HCT116 (cell line): ENCODE results near the gene TMCO1. TPM values are rescaled to one million over a fixed set of nuclear protein-coding genes. Genes with fewer than 3 reads are reported as not detected.

Experiments used
- ATAC-seq: fragments of 200-7000 bp; cut with Tn5 transposase; 2 replicates; pipeline ENCODE4 v1.9.1; 2020; ENCODE audit warnings: mild to moderate bottlenecking, moderate library complexity
- BruUV-seq: library from RNA; stranded (reverse); fragments of 400-500 nt; replicated peaks from 2 replicates; lab custom pipeline; 2021; lab: Mats Ljungman, UMichigan
- CTCF ChIA-PET: fragments of 300-600 bp; sonication (Branson Sonifier 250); formaldehyde crosslinking; loops from one replicate; lab custom pipeline; 2021; ENCODE audit warnings: antibody characterized with exemption; lab: Charles Lee
- POLR2A ChIA-PET: fragments of 300-600, 350-600 bp; sonication (Branson Sonifier 250); formaldehyde crosslinking; loops from one replicate; lab custom pipeline; 2021; ENCODE audit warnings: antibody characterized with exemption; lab: Charles Lee
- RAD21 ChIA-PET, 2 experiments: fragments of 300-600 bp; sonication (Branson Sonifier 250); formaldehyde crosslinking; loops; one replicate each; lab custom pipeline; 2023; ENCODE audit warnings: low total read pairs in 2 of 2; ENCODE audit not compliant: uncharacterized antibody in 2 of 2, unreplicated experiment in 2 of 2, low non-redundant PET in 1 of 2; lab: Charles Lee
- DNase-seq: peaks from one replicate; pipeline ENCODE4 v3.0.0-alpha.2; 2010; ENCODE audit warnings: low read depth, low spot score
- H2AFZ ChIP-seq: fragments of 200-600 bp; shearing (Covaris generic), sonication (generic); 2 replicates; pipeline ENCODE4 v1.6.1; 2017; ENCODE audit warnings: low read depth, mixed run types, mixed read lengths, antibody characterized with exemption, low read length; ENCODE audit not compliant: poor library complexity, severe bottlenecking
- H3K27ac ChIP-seq: 2 replicates; pipeline ENCODE4 v1.5.1; 2012; ENCODE audit warnings: low read depth, low read length
- H3K27me3 ChIP-seq: fragments of 200-600 bp; sonication (generic); 2 replicates; pipeline ENCODE4 v1.6.1; 2016; ENCODE audit warnings: mixed run types, low read length, mixed read lengths; ENCODE audit not compliant: insufficient read depth
- H3K36me3 ChIP-seq, 2 experiments: fragments of 200-500 bp in 1 of 2; fragments of 200-600 bp in 1 of 2; sonication (Bioruptor generic) in 1 of 2; sonication (generic) in 1 of 2; 2 replicates each; pipeline versions ENCODE4 v1.5.1 to v1.6.1; 2014 to 2016; ENCODE audit warnings: low read length in 2 of 2, inconsistent platforms in 1 of 2, mixed read lengths in 1 of 2, mixed run types in 1 of 2; ENCODE audit not compliant: insufficient read depth in 2 of 2, control insufficient read depth in 1 of 2
- H3K4me1 ChIP-seq, 2 experiments: fragments of 200-600 bp in 1 of 2; sonication (generic) in 1 of 2; 2 replicates each; pipeline versions ENCODE4 v1.5.1 to v1.6.1; 2012 to 2017; ENCODE audit warnings: low read length in 2 of 2, inconsistent platforms in 1 of 2, mild to moderate bottlenecking in 1 of 2, mixed read lengths in 1 of 2, mixed run types in 1 of 2, moderate library complexity in 1 of 2; ENCODE audit not compliant: insufficient read depth in 2 of 2, control insufficient read depth in 1 of 2
- H3K4me2 ChIP-seq: fragments of 200-600 bp; sonication (generic); 2 replicates; pipeline ENCODE4 v1.6.1; 2017; ENCODE audit warnings: mixed run types, low read length, mixed read lengths
- H3K4me3 ChIP-seq, 2 experiments: fragments of 200-600 bp in 1 of 2; sonication (generic) in 1 of 2; replicated peaks in 1 of 2; 2 replicates each; pipeline ENCODE4 v1.5.1; 2011 to 2016; ENCODE audit warnings: low read length in 2 of 2, control low read depth in 1 of 2, low read depth in 1 of 2, mild to moderate bottlenecking in 1 of 2, mixed read lengths in 1 of 2, mixed run types in 1 of 2
- H3K79me2 ChIP-seq: fragments of 200-600 bp; sonication (generic); 2 replicates; pipeline ENCODE4 v1.6.1; 2017; ENCODE audit warnings: mild to moderate bottlenecking, mixed run types, low read length, moderate library complexity, mixed read lengths; ENCODE audit not compliant: insufficient read depth
- H3K9ac ChIP-seq: fragments of 200-600 bp; sonication (generic); 2 replicates; pipeline ENCODE4 v1.6.1; 2016; ENCODE audit warnings: low read length, mixed read lengths
- H3K9me2 ChIP-seq: fragments of 200-600 bp; sonication (generic), shearing (Covaris generic); 2 replicates; pipeline ENCODE4 v1.6.1; 2017; ENCODE audit warnings: mixed run types, mild to moderate bottlenecking, moderate library complexity; ENCODE audit not compliant: insufficient read depth
- H3K9me3 ChIP-seq, 2 experiments: fragments of 200-500 bp in 1 of 2; fragments of 200-600 bp in 1 of 2; sonication (Bioruptor generic) in 1 of 2; sonication (generic) in 1 of 2; 2 replicates each; pipeline ENCODE4 v1.6.1; 2014 to 2017; ENCODE audit warnings: low read length in 2 of 2, mixed read lengths in 2 of 2, inconsistent platforms in 1 of 2, low read depth in 1 of 2, mild to moderate bottlenecking in 1 of 2, mixed run types in 1 of 2, moderate library complexity in 1 of 2; ENCODE audit not compliant: control insufficient read depth in 1 of 2, insufficient read depth in 1 of 2
- H4K20me1 ChIP-seq: fragments of 200-600 bp; sonication (generic), shearing (Covaris generic); 2 replicates; pipeline ENCODE4 v1.6.1; 2017; ENCODE audit warnings: mixed run types, mild to moderate bottlenecking, moderate library complexity; ENCODE audit not compliant: insufficient read depth
- ELF1 ChIP-seq: IDR thresholded peaks from 2 replicates; pipeline ENCODE4 v1.6.1; 2012; ENCODE audit warnings: low read depth, borderline replicate concordance
- EZH2 ChIP-seq: fragments of 200-600 bp; sonication (generic); IDR thresholded peaks from 2 replicates; pipeline ENCODE4 v1.6.1; 2017; ENCODE audit warnings: antibody characterized with exemption, mixed run types
- FOSL1 ChIP-seq: IDR thresholded peaks from 2 replicates; pipeline ENCODE4 v1.6.1; 2012; ENCODE audit warnings: low read depth
- RAD21 ChIP-seq: IDR thresholded peaks from 2 replicates; pipeline ENCODE4 v1.6.1; 2012; ENCODE audit warnings: low read depth, mild to moderate bottlenecking
- REST ChIP-seq: IDR thresholded peaks from 2 replicates; pipeline ENCODE4 v1.6.1; 2012; ENCODE audit warnings: low read depth
- SIN3A ChIP-seq: IDR thresholded peaks from 2 replicates; pipeline ENCODE4 v1.6.1; 2012; ENCODE audit warnings: low read depth
- SP1 ChIP-seq: IDR thresholded peaks from 2 replicates; pipeline ENCODE4 v1.6.1; 2012; ENCODE audit warnings: low read depth
- TCF7L2 ChIP-seq: IDR thresholded peaks from 2 replicates; pipeline ENCODE4 v1.7.0; 2011; ENCODE audit warnings: borderline replicate concordance, inconsistent platforms; ENCODE audit not compliant: insufficient read depth, insufficient read length; ENCODE audit errors: extremely low read depth
- ZFX ChIP-seq: fragments of 450-650 bp; IDR thresholded peaks from 2 replicates; pipeline ENCODE4 v1.6.1; 2017
- ZNF274 ChIP-seq: fragments of 200-500 bp; sonication (Bioruptor generic); IDR thresholded peaks from 2 replicates; pipeline ENCODE4 v1.6.1; 2014; ENCODE audit warnings: mild to moderate bottlenecking, low read depth, low read length, inconsistent platforms
- intact Hi-C: fragments of 100-400 bp; cut with micrococcal nuclease; formaldehyde crosslinking; loops from 2 replicates; pipeline ENCODE4 v1.10.0; 2022
- total RNA-seq: library from RNA; stranded (reverse); gene quantifications from one replicate; pipeline ENCODE4 v1.2.1, GENCODE V29; 2021; ENCODE audit not compliant: unreplicated experiment
- TF ChIP-seq, protein P1 (sequence below): IDR thresholded peaks from 2 replicates; pipeline ENCODE4 v1.6.1; 2012
- TF ChIP-seq, protein P2 (sequence below), 3 experiments: fragments of 200-600 bp in 1 of 3; sonication (generic) in 1 of 3; IDR thresholded peaks in 2 of 3; conservative IDR thresholded peaks in 1 of 3; 2 replicates each; pipeline ENCODE4 v1.5.1; 2012 to 2017; ENCODE audit warnings: low read depth in 2 of 3, low read length in 2 of 3, antibody characterized with exemption in 1 of 3, borderline replicate concordance in 1 of 3, control low read depth in 1 of 3, mild to moderate bottlenecking in 1 of 3, mixed read lengths in 1 of 3, mixed run types in 1 of 3, moderate library complexity in 1 of 3; ENCODE audit not compliant: insufficient read depth in 1 of 3

TMCO1 gene
- total RNA-seq, 1 experiment from 2014 or later, result 61.2 TPM

DNA sequence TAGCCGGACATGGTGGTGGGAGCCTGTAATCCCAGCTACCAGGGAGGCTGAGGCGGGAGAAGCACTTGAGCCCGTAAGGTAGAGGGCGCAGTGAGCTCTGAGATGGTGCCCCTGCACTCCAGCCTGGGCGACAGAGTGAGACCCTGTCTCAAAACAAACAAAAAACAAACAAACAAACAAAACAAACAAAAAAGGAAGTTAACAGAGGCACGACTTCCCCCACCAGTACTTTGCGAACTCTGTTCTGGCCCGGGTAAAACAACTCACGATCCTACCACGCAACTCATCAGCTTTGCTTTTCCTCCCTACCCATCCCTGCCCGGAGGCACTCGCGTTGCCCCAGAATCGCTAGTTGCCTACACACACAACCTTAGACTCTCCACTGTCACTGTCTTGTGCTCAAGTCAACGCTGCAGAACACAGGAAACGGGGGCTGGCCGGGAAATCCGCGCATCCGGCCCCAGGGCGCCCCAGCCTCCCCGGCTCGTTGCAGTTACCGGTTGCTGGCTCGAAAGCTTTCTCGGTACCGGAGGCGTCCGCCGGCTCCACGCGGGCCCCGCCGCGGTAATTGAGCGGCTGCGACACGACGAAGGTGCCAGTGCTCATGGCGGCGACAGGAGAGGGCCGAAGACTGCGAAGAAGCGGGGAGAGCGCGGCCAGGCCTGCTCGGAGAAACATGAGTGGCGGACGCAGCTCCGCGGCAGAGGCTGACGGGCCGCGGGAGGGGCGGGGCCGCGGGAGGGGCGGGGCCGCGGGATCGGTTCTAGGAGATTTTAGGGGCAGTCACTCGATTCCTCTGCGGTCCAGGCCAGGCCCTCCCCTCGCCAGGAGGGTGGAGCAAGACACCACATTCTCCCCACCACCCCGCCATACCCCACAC lies 70.5 kb downstream of the TMCO1 start, which contains the start of gene ALDH9A1 (continued):
- TF ChIP-seq, protein P1, sequence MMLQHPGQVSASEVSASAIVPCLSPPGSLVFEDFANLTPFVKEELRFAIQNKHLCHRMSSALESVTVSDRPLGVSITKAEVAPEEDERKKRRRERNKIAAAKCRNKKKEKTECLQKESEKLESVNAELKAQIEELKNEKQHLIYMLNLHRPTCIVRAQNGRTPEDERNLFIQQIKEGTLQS, result no peak
- TF ChIP-seq RAD21 (peak; percentile 47), FOSL1 (no peak), TCF7L2 (no peak), ZNF274 (no peak)

DNA sequence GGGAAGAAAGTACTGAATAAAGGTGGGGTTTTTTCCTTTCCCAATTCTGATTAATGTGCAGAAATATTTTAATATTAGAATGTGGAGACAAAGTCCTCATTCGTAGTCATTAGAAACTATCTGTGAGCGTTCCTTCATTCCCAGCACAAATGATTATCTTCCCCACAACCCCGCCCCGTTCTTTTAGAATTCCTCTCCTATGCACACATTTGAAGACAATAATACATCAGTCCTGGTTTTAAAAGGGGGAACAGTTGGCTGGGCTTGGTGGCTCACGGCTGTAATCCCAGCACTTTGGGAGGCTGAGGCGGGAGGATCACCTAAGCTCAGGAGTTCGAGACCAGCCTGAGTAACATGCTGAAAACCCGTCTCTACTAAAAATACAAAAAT lies 71.2 kb downstream of the TMCO1 start:
- peaks cover 34% of the 10 kb centered on the region for H3K79me2 ChIP-seq
- no peak for TF ChIP-seq FOSL1
- TF ChIP-seq EZH2, result no peak
- no peak for TF ChIP-seq ZFX
- no peak for TF ChIP-seq SP1
- TF ChIP-seq TCF7L2, result no peak
- no peak for TF ChIP-seq ZNF274
- no peak for TF ChIP-seq REST
- no peak for TF ChIP-seq ELF1
- TF ChIP-seq SIN3A, result no peak
- TF ChIP-seq, protein P2, sequence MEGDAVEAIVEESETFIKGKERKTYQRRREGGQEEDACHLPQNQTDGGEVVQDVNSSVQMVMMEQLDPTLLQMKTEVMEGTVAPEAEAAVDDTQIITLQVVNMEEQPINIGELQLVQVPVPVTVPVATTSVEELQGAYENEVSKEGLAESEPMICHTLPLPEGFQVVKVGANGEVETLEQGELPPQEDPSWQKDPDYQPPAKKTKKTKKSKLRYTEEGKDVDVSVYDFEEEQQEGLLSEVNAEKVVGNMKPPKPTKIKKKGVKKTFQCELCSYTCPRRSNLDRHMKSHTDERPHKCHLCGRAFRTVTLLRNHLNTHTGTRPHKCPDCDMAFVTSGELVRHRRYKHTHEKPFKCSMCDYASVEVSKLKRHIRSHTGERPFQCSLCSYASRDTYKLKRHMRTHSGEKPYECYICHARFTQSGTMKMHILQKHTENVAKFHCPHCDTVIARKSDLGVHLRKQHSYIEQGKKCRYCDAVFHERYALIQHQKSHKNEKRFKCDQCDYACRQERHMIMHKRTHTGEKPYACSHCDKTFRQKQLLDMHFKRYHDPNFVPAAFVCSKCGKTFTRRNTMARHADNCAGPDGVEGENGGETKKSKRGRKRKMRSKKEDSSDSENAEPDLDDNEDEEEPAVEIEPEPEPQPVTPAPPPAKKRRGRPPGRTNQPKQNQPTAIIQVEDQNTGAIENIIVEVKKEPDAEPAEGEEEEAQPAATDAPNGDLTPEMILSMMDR (IDR thresholded peaks at IDR 0.05 in 2 of 3, conservative IDR thresholded peaks at IDR 0.05 in 1 of 3; ENCODE audit: borderline replicate concordance in 1 of 3, insufficient read depth in 1 of 3, low read depth in 2 of 3, low read length in 2 of 3), result no peak
- TF ChIP-seq, all 23 proteins: peak for 0
- Histone ChIP-seq H3K9me3 (no peaks in the 10 kb centered on the region), H3K4me1 (peaks cover 12 to 23% of the 10 kb centered on the region in 2 experiments), H2AFZ (peak overlapping the region; percentile 66), H3K4me2 (peak overlapping the region; percentile 75), H3K27ac (peak overlapping the region; percentile 97), H3K9ac (peak overlapping the region; percentile 75), H4K20me1 (no peaks in the 10 kb centered on the region), H3K4me3 (peak overlapping the region; percentile 72 to 92), H3K9me2 (no peaks in the 10 kb centered on the region), H3K36me3 (no peaks in the 10 kb centered on the region), H3K27me3 (no peaks in the 10 kb centered on the region)
- CTCF ChIA-PET, result interaction anchor here (0.9 to 1.4 kb wide), 14 partner anchors 11 to 227 kb away, joined by 3 to 6 read pairs (median 4); no protein-coding TSS in a partner anchor
- no TSS peak for BruUV-seq
- DNase-seq (no peak), ATAC-seq (peak; percentile 3)
- intact Hi-C loops, result loop anchor here (5.0 kb wide), 2 partner anchors 65 to 95 kb away; partner anchors contain the start of gene MGST3
- RAD21 ChIA-PET, result no interaction called here
- POLR2A ChIA-PET, result interaction anchor here (1.0 to 1.3 kb wide), 3 partner anchors 11 to 100 kb away, joined by 3 read pairs; no protein-coding TSS in a partner anchor
